Measurements from ENCODE around the gene CCDC30.

- TF ChIP-seq CTCF (IDR thresholded peaks at IDR 0.05) = no peak
- no peak for TF ChIP-seq EP300 (IDR thresholded peaks at IDR 0.05)
Measured at GRCh38 chr1:42432714-42433113, 30.4 kb upstream of the CCDC30 start.
